Measurements from ENCODE around the gene SRP72.
"Not testable (repeated sequence)": the region's sequence is repeated elsewhere in the genome, so short reads cannot be mapped to it uniquely, and the experiment has no call there.

The SRP72 gene

GRCh38 chr4:56465599-56466295 lies 1.7 kb upstream of the SRP72 start:
- no peak for FAIRE-seq
- no peak for DNase-seq (ENCODE audit: insufficient read length, low spot score)

GRCh38 chr4:56466296-56466761 lies 1.1 kb upstream of the SRP72 start:
- peak; percentile 51 for DNase-seq (ENCODE audit: insufficient read length, low spot score)

GRCh38 chr4:56466910-56467283 lies 520 bp upstream of the SRP72 start:
- DNase-seq (ENCODE audit: insufficient read length, low spot score) (peak; percentile 1), FAIRE-seq (no peak)

More at GRCh38 chr4:56466296-56466761, 1.1 kb upstream of the SRP72 start:
- not testable (repeated sequence) for FAIRE-seq

- no peak for FAIRE-seq
- peak; percentile 10 for DNase-seq (ENCODE audit: insufficient read length, low spot score)
Observed at GRCh38 chr4:56468097-56468422, 643 bp downstream of the SRP72 start.

- FAIRE-seq (no peak), DNase-seq (ENCODE audit: insufficient read length, low spot score) (no peak)
Observed at GRCh38 chr4:56469489-56470210, 2.2 kb downstream of the SRP72 start.

GRCh38 chr4:56475917-56476316 lies 8.5 kb downstream of the SRP72 start:
- FAIRE-seq, result no peak
- no peak for DNase-seq (ENCODE audit: insufficient read length, low spot score)

GRCh38 chr4:56477192-56477702 lies 9.8 kb downstream of the SRP72 start:
- DNase-seq (ENCODE audit: insufficient read length, low spot score) (no peak), FAIRE-seq (no peak)

- FAIRE-seq (no peak), DNase-seq (ENCODE audit: insufficient read length, low spot score) (no peak)
Observed at GRCh38 chr4:56480691-56481090, 13.3 kb downstream of the SRP72 start.

GRCh38 chr4:56496241-56496640 lies 28.8 kb downstream of the SRP72 start:
- DNase-seq (ENCODE audit: insufficient read length, low spot score) (no peak), FAIRE-seq (no peak)

- DNase-seq (ENCODE audit: insufficient read length, low spot score) (no peak), FAIRE-seq (no peak)
Observed at GRCh38 chr4:56505269-56506130, 38.1 kb downstream of the SRP72 start, which contains the start of gene ARL9. Gene ARL9 (plus strand): TSS chr4:56505791. CDS start chr4:56505863, 72 bp downstream.

- FAIRE-seq (no peak), DNase-seq (ENCODE audit: insufficient read length, low spot score) (no peak)
Observed at GRCh38 chr4:56511098-56511497, 43.7 kb downstream of the SRP72 start.

GRCh38 chr4:56512166-56512565 lies 44.7 kb downstream of the SRP72 start:
- FAIRE-seq, result no peak

GRCh38 chr4:56513517-56513916 lies 46.1 kb downstream of the SRP72 start:
- DNase-seq (ENCODE audit: insufficient read length, low spot score), result no peak
- FAIRE-seq, result no peak

More at GRCh38 chr4:56512166-56512565, 44.7 kb downstream of the SRP72 start:
- DNase-seq (ENCODE audit: insufficient read length, low spot score), result no peak

GRCh38 chr4:56530269-56531148 lies 63.1 kb downstream of the SRP72 start:
- DNase-seq (ENCODE audit: insufficient read length, low spot score) (peak; percentile 65), FAIRE-seq (no peak)

GRCh38 chr4:56531149-56531770 lies 63.8 kb downstream of the SRP72 start:
- FAIRE-seq, result no peak
- no peak for DNase-seq (ENCODE audit: insufficient read length, low spot score)

GRCh38 chr4:56531823-56532222 lies 64.4 kb downstream of the SRP72 start:
- DNase-seq (ENCODE audit: insufficient read length, low spot score), result no peak
- no peak for FAIRE-seq

- DNase-seq (ENCODE audit: insufficient read length, low spot score) (no peak), FAIRE-seq (no peak)
Observed at GRCh38 chr4:56532239-56532638, 64.8 kb downstream of the SRP72 start.

- DNase-seq (ENCODE audit: insufficient read length, low spot score), result no peak
- FAIRE-seq, result no peak
Observed at GRCh38 chr4:56535915-56536314, 68.5 kb downstream of the SRP72 start.

- FAIRE-seq (no peak), DNase-seq (ENCODE audit: insufficient read length, low spot score) (no peak)
Observed at GRCh38 chr4:56537147-56537546, 69.7 kb downstream of the SRP72 start.

- FAIRE-seq (no peak), DNase-seq (ENCODE audit: insufficient read length, low spot score) (no peak)
Observed at GRCh38 chr4:56540826-56541225, 73.4 kb downstream of the SRP72 start.
